OCI-LY3 (cell line): ENCODE data around the gene TLE4.

Source experiments
- H2AFZ ChIP-seq: fragments of 200-600, 300-600 bp; shearing (Covaris generic); 2 replicates; pipeline ENCODE4 v1.6.0; 2014; ENCODE audit warnings: antibody characterized with exemption, low read depth, low read length
- H3K27ac ChIP-seq: fragments of 200-600, 300-600 bp; sonication (generic); 2 replicates; pipeline ENCODE4 v1.5.1; 2014; ENCODE audit warnings: mild to moderate bottlenecking, low read length, moderate library complexity, mixed read lengths
- H3K27me3 ChIP-seq: fragments of 200-600, 300-600 bp; sonication (generic); 2 replicates; pipeline ENCODE4 v1.6.1; 2014; ENCODE audit warnings: low read depth, low read length, mixed read lengths
- H3K36me3 ChIP-seq: fragments of 200-600, 300-600 bp; sonication (generic); replicated peaks from 2 replicates; pipeline ENCODE3; 2014; ENCODE audit warnings: low read depth, low read length, mixed read lengths
- H3K4me1 ChIP-seq: fragments of 300-600, 200-600 bp; sonication (generic); 2 replicates; pipeline ENCODE4 v1.6.1; 2014; ENCODE audit warnings: low read length, mixed read lengths
- H3K4me2 ChIP-seq: fragments of 200-600, 300-600 bp; sonication (generic); 2 replicates; pipeline ENCODE4 v1.6.1; 2014; ENCODE audit warnings: low read length, mixed read lengths
- H3K4me3 ChIP-seq: fragments of 300-600, 200-600 bp; sonication (generic); 2 replicates; pipeline ENCODE4 v1.5.1; 2014; ENCODE audit warnings: antibody characterized with exemption, mild to moderate bottlenecking, low read length, moderate library complexity
- H3K79me2 ChIP-seq: fragments of 300-600, 200-600 bp; shearing (Covaris generic); 2 replicates; pipeline ENCODE4 v1.6.1; 2014; ENCODE audit warnings: mild to moderate bottlenecking, low read length, mixed read lengths
- H3K9ac ChIP-seq: fragments of 300-600, 200-600 bp; shearing (Covaris generic); 2 replicates; pipeline ENCODE4 v1.6.0; 2014; ENCODE audit warnings: mild to moderate bottlenecking, low read length, moderate library complexity
- H3K9me3 ChIP-seq: fragments of 200-600, 300-600 bp; shearing (Covaris generic); 2 replicates; pipeline ENCODE4 v1.6.1; 2014; ENCODE audit warnings: low read length, mixed read lengths; ENCODE audit not compliant: insufficient read depth
- H4K20me1 ChIP-seq: fragments of 200-600, 300-600 bp; sonication (generic); 2 replicates; pipeline ENCODE4 v1.6.1; 2016; ENCODE audit warnings: low read length, mixed read lengths; ENCODE audit not compliant: insufficient read depth
- EZH2phosphoT487 ChIP-seq: fragments of 200-600 bp; shearing (Covaris generic); IDR thresholded peaks from 2 replicates; pipeline ENCODE4 v1.6.1; 2018; ENCODE audit warnings: antibody characterized with exemption, mixed run types, low read depth
- TF ChIP-seq, protein P1 (sequence below): fragments of 200-600, 300-600 bp; sonication (generic); IDR thresholded peaks from 2 replicates; pipeline ENCODE4 v1.5.1; 2014; ENCODE audit warnings: antibody characterized with exemption, low read length, low read depth

The TLE4 gene

DNA sequence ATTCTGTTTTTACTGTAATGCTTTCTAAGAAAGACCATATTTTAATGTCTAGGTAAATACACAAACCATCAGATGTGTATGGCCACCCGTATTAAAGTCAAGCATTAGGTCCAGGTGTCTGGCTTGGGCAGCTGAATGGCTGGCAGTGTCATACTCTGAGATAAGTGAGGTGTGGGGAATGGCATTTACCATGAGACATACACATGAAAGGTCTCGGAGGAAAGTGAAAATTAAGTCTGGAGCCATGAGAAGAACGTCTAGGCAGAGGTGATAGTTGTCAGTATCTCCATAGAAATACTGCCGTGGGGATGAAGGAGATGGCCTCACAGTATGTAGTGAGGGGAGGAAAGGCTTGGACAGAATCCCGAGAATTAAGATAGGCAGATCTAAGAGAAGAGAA lies 164.3 kb downstream of the TLE4 start:
- Histone ChIP-seq H3K79me2 (no peaks in the 10 kb centered on the region), H3K4me3 (no peak overlapping the region), H3K36me3 (no peaks in the 10 kb centered on the region), H2AFZ (no peak overlapping the region), H3K9ac (no peak overlapping the region), H4K20me1 (no peaks in the 10 kb centered on the region), H3K9me3 (no peaks in the 10 kb centered on the region), H3K4me2 (no peak overlapping the region), H3K27ac (no peak overlapping the region), H3K27me3 (no peaks in the 10 kb centered on the region), H3K4me1 (peaks cover 12% of the 10 kb centered on the region)
- TF ChIP-seq, protein P1, sequence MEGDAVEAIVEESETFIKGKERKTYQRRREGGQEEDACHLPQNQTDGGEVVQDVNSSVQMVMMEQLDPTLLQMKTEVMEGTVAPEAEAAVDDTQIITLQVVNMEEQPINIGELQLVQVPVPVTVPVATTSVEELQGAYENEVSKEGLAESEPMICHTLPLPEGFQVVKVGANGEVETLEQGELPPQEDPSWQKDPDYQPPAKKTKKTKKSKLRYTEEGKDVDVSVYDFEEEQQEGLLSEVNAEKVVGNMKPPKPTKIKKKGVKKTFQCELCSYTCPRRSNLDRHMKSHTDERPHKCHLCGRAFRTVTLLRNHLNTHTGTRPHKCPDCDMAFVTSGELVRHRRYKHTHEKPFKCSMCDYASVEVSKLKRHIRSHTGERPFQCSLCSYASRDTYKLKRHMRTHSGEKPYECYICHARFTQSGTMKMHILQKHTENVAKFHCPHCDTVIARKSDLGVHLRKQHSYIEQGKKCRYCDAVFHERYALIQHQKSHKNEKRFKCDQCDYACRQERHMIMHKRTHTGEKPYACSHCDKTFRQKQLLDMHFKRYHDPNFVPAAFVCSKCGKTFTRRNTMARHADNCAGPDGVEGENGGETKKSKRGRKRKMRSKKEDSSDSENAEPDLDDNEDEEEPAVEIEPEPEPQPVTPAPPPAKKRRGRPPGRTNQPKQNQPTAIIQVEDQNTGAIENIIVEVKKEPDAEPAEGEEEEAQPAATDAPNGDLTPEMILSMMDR, result no peak
- no peak for TF ChIP-seq EZH2phosphoT487

DNA sequence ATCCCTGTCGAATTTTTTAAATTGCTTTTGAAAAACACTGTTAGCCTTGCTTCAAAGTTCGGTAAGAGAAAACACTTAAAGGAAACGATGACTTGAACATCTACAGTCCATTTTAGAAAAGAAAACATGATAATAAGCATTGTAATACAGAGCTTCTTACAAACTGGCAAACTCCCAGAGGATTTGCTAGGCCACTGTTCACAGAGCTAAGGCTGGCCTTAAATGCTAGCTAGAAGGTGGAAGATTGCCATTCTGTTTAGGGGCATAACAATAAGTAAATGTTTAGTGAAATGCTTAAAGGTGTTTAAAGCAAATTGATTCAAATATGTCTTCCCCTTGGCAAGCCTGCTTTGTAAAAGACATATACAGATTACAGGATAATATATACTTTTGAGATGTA lies 169.6 kb downstream of the TLE4 start:
- no peak for TF ChIP-seq EZH2phosphoT487
- TF ChIP-seq, protein P1, result no peak

DNA sequence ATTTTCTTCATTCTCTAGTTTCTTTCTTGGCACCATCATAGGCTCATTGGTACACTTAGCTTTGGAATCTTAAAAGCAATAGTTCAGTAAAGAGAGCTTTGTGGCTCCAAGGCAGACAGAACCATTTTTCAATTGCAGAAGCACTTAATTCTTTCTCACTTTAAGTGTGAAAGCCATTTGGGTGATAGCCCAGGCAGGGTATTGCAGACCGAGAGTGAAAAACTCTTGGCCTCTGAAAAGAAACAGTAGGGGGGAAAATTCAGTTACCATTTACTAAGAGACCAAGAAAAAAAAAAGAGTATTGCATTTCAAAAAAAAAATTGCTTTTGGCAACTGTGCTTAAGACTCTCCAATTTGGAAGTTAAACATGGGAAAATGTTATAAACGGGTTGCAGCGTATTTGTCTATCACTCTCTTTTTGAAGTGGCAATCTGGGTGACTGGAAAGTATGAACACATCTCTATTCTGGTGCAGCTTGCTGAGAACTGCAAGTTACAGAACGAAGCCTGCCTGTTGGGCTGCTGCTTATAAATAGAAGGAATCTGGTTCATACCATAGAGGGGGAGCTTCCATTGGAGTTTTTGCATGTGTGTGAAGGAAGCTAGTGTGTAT lies 170.5 kb downstream of the TLE4 start:
- H4K20me1 ChIP-seq, result no peaks in the 10 kb centered on the region
- no peaks in the 10 kb centered on the region for H3K4me1 ChIP-seq
- no peaks in the 10 kb centered on the region for H3K36me3 ChIP-seq
- no peak overlapping the region for H3K4me2 ChIP-seq
- H3K9ac ChIP-seq, result no peak overlapping the region
- no peaks in the 10 kb centered on the region for H3K9me3 ChIP-seq
- no peak overlapping the region for H2AFZ ChIP-seq
- H3K79me2 ChIP-seq, result no peaks in the 10 kb centered on the region
- TF ChIP-seq, protein P1, result no peak
- TF ChIP-seq EZH2phosphoT487, result no peak
- no peak overlapping the region for H3K4me3 ChIP-seq
- no peak overlapping the region for H3K27ac ChIP-seq
- H3K27me3 ChIP-seq, result no peaks in the 10 kb centered on the region

More for the DNA sequence above, 169.6 kb downstream of the TLE4 start:
- Histone ChIP-seq H3K79me2 (no peaks in the 10 kb centered on the region), H2AFZ (no peak overlapping the region), H3K36me3 (no peaks in the 10 kb centered on the region), H3K9ac (no peak overlapping the region), H3K27ac (no peak overlapping the region), H3K4me2 (no peak overlapping the region), H3K4me1 (no peaks in the 10 kb centered on the region), H4K20me1 (no peaks in the 10 kb centered on the region), H3K9me3 (no peaks in the 10 kb centered on the region), H3K27me3 (no peaks in the 10 kb centered on the region), H3K4me3 (no peak overlapping the region)

DNA sequence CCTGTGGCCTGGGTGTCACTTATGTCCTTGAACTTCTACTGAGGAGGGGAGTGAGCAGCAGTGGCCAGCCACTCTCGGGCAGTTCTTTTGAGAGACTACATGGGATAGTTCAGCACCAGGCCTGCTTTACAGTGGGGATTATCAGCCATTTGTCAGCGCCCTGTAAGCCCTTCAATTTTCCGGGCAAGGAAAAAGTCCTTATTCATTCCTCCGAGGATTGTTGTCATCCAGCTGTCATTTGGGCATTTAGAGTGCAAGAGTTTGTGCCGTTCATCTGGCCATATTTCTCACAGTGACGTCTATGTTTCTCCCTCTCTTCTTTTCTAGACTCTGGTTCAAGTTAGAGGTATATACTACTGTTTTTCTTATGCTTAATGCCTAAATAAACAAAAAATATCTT lies 172.8 kb downstream of the TLE4 start:
- Histone ChIP-seq H3K4me1 (no peaks in the 10 kb centered on the region), H3K4me2 (no peak overlapping the region)
- no peak for TF ChIP-seq EZH2phosphoT487
- TF ChIP-seq, protein P1, result no peak

More for the DNA sequence above, 172.8 kb downstream of the TLE4 start:
- Histone ChIP-seq H3K9me3 (no peaks in the 10 kb centered on the region), H3K79me2 (no peaks in the 10 kb centered on the region), H3K36me3 (no peaks in the 10 kb centered on the region), H4K20me1 (no peaks in the 10 kb centered on the region), H3K27me3 (no peaks in the 10 kb centered on the region), H3K9ac (no peak overlapping the region), H2AFZ (no peak overlapping the region), H3K27ac (no peak overlapping the region), H3K4me3 (no peak overlapping the region)
